HG03095 (cell line): ENCODE measurements around the gene REPS2.
A peak's percentile ranks its signal among the peaks of the same experiment; 100 is the strongest.

Experiments used
- ATAC-seq: cut with Tn5 transposase; IDR thresholded peaks from one replicate; pipeline ENCODE4 v1.9.1; 2021; ENCODE audit warnings: moderate library complexity; ENCODE audit not compliant: unreplicated experiment

REPS2 gene

GRCh38 chrX:17031827-17032226 is 85.4 kb downstream of the REPS2 start:
- ATAC-seq, result no peak

- no peak for ATAC-seq
Measured at GRCh38 chrX:17032351-17032750, 85.9 kb downstream of the REPS2 start.

GRCh38 chrX:17033225-17033624 is 86.8 kb downstream of the REPS2 start:
- ATAC-seq, result no peak

GRCh38 chrX:17035111-17035510 is 88.7 kb downstream of the REPS2 start:
- ATAC-seq, result no peak

GRCh38 chrX:17036171-17036961 is 89.9 kb downstream of the REPS2 start:
- no peak for ATAC-seq

GRCh38 chrX:17038277-17038676 is 91.8 kb downstream of the REPS2 start:
- ATAC-seq, result no peak

- ATAC-seq, result no peak
Measured at GRCh38 chrX:17038681-17039161, 92.3 kb downstream of the REPS2 start.

- no peak for ATAC-seq
Measured at GRCh38 chrX:17039826-17040225, 93.4 kb downstream of the REPS2 start.

GRCh38 chrX:17040711-17041110 is 94.3 kb downstream of the REPS2 start:
- no peak for ATAC-seq

- no peak for ATAC-seq
Measured at GRCh38 chrX:17042037-17042436, 95.6 kb downstream of the REPS2 start.

- ATAC-seq, result peak; percentile 68
Measured at GRCh38 chrX:17046478-17047097, 100.1 kb downstream of the REPS2 start.

- ATAC-seq, result no peak
Measured at GRCh38 chrX:17047224-17047623, 100.8 kb downstream of the REPS2 start.

GRCh38 chrX:17052210-17052609 is 105.8 kb downstream of the REPS2 start:
- no peak for ATAC-seq

GRCh38 chrX:17052793-17053192 is 106.3 kb downstream of the REPS2 start:
- ATAC-seq, result no peak

- no peak for ATAC-seq
Measured at GRCh38 chrX:17053502-17053901, 107.0 kb downstream of the REPS2 start.

GRCh38 chrX:17056868-17057608 is 110.6 kb downstream of the REPS2 start:
- no peak for ATAC-seq

- no peak for ATAC-seq
Measured at GRCh38 chrX:17062065-17062464, 115.6 kb downstream of the REPS2 start.

GRCh38 chrX:17065100-17065499 is 118.6 kb downstream of the REPS2 start:
- ATAC-seq, result no peak

- ATAC-seq, result no peak
Measured at GRCh38 chrX:17067534-17067933, 121.1 kb downstream of the REPS2 start.

GRCh38 chrX:17072301-17072700 is 125.8 kb downstream of the REPS2 start:
- ATAC-seq, result no peak

- ATAC-seq, result no peak
Measured at GRCh38 chrX:17072721-17073230, 126.3 kb downstream of the REPS2 start.
